ENCODE data around the gene TMPRSS3.

The TMPRSS3 gene

GRCh38 chr21:42395905-42396651 lies at the start of gene TMPRSS3:
TSS of gene TMPRSS3 (minus strand) at chr21:42396052. CDS start at chr21:42395417, 635 bp downstream.
- no peak for DNase-seq

GRCh38 chr21:42445311-42445710 lies 49.5 kb upstream of the TMPRSS3 start:
- DNase-seq = peak; percentile 15

DNA sequence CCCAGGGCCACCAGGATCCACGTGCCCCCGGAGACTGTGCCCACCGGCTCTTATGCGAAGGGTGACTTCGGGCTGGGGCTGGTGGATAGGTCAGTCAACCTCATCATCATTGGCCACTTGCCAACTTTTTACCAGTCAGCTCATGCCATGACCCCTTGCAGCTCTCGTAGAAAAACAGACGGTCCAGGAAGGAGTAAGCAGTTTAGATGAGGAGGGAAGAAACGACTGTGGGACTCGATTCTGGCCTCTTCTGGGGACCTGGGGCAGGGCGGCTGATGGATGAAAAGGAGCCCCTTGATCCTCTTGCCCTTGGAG lies 48.9 kb upstream of the TMPRSS3 start:
- peak; percentile 16 for DNase-seq

DNA sequence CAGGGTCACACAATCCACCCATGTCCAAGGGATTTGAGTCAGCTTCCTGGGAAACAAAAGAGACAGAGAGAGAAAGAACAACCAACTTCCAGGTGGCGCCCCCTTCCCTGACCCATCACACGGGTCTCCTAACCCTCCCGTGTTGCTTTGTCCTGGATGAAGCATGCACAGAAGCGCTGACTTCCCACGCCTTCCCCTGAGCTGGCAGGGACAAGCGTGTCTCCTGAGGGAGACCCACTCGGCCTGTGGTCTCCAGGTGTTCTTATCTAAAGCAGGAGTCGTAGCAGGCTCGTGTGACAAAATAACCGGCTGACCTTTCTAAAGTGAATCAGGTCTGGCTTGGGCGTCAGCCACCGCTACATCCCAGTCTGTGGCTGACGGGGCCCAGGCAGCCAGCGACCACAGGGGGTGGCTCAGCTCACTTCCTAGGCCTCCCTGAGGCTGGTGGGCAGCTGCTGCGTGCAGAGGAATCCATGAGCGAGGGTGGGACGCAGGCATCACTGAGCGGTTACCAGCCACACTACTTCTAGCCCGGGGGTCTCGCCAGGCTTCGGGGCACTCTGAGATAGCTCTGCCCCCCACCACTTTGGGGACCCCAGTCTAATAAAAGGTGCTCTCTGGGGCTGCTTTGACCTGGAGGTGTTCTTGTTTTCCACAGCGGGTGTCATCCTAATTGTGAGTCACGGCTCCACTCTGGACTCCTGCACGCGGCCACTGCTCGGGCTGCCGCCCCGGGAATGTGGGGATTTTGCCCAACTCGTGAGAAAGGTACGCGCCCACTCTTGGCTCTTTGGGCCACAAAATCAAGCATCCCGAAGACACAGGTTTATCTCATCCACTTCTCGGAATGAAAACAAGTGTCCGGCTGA lies 48.3 kb upstream of the TMPRSS3 start:
- DNase-seq = peak; percentile 15

GRCh38 chr21:42443181-42443785 lies 47.4 kb upstream of the TMPRSS3 start:
- DNase-seq = peak; percentile 10

DNA sequence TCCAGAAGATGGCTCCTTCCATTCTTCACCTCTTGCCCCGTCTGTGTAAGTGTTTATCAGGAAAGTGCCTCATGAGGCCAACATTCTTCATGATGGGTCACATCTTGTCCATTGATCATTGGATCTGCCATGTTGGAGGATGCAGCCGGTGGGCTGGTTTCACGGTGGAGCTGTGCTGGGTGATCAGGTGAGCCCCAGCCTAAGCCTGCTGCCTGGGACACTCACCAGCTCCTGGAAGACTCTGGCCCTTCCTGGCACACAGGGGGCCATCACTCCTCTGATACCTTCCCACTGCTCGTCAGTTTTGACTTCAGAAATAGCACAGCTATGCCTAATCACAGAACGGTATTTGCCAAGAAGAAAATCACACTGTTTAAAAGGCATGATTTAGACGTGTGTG lies 46.1 kb upstream of the TMPRSS3 start:
- no peak for DNase-seq

DNA sequence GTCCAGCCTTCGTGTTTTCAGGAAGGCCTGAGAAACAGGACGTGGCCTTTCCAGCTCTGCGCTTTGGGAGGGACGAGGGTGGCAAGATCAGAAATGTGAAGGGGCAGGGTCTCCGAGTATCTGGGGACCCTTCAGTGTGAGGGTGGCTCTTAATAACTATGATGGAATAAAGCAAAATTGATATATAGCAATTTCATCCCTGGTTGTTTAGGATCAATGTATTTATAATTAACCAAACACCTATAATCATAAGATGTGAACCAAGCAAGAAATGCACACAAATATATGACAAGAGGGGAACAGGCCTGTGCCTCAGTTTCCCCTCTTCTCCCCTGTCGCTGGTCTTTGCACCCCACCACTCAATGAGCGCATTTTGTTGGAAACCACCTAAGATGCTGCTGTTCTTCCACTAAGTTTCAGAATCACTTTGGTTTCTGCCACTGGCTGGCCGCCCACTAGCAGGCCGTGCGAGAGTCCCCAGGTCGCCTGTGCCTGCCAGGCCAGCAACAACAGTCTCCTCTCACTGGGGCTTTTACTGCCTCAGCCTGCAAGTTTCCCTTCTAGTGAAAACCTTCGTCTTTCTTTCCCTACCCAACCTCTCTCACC lies 44.4 kb upstream of the TMPRSS3 start:
- no peak for DNase-seq

GRCh38 chr21:42439284-42440186 lies 43.7 kb upstream of the TMPRSS3 start:
- DNase-seq = no peak

DNA sequence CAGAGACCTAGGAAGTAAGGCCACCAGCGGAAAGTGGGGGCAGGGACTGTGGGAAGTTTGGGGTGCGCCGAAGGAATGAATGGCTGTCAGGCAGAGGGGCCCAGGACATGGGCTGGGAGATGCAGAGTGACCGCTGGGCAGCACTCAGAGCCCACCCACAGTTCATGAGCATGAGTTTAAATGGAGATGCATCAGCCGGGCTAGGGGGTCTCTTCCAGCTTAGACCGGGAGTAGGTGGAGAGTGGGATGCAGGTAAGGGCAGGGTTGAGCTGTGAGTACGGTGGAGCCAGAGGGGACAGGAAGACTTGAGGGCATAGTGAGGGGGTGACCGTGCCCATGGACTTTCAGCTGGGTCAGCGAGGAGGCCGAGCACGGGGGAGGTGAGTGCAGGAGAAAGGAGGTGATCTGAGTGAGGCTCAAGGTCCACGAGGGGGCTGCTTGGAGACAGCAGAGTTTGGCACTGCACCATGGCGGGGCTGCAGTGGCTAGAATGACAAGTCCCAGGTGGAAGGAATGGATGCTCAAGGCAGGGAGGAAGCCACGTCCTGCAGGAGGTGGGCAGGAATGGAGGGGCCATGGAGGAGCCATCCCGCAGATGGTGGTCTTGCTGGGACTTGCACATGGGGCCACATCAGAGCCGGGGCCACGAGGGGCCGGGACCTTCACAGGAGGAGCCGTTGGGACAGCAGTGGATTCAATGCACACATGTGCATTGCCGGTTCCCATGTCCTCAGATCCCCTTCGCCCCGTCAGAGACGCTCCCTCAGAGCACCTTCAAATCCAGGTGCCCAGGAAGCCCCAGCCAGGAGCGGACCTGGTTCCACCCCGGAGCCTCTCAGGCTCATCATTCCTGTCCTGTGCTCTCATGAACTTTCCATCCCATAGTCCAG lies 42.7 kb upstream of the TMPRSS3 start:
- DNase-seq = no peak

- no peak for DNase-seq
Observed at GRCh38 chr21:42437786-42438185, 41.9 kb upstream of the TMPRSS3 start.

- no peak for DNase-seq
Observed at GRCh38 chr21:42436914-42437313, 41.1 kb upstream of the TMPRSS3 start.

GRCh38 chr21:42435833-42436232 lies 40.0 kb upstream of the TMPRSS3 start:
- no peak for DNase-seq

- DNase-seq = no peak
Observed at GRCh38 chr21:42435401-42435800, 39.5 kb upstream of the TMPRSS3 start.

DNA sequence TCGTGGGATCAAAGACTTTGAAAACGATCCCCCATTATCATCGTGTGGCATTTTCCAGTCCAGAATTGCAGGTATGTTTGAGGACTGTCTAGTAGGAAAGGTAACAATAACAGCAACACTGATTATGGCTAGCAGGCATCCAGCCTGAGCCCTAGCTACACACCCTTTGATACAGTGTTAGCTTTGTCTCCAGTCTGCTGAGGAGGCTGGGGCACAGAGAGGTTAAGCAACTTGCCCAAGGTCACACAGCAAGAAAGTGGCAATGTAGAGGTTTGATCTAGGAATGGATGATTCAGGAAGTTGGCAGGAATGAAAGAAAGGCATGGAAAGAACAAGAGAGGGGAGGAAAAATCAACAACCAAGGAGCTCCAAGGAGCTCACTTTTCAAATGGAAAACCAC lies 39.0 kb upstream of the TMPRSS3 start:
- DNase-seq = no peak

DNA sequence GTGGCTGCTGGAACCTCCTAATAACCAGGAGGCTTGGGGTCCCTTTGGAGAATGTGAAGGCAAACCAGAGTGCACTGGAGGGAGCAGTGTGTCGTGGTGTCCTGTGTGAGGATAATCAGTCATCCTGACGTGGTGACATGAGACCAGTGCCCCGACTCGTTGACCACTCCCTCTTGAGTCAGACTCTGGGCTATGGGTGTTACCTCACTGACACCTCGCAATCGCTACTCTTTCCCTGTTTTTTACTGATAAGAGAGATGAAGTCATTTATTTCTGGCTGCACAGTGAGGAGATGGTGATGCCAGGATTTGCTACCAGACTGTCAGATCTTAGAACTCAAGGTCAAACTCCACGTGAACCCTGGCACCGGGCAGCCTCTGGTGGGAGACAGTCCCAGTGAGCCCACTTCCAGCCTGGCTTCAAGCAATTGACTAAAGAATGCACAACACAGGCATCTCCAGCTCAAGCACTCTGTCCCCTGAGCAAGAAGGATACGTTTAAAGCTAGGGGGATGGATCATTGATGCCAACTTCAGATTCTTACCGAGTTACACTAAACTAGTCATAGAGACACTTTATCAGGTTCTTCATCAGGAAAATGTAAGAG lies 38.2 kb upstream of the TMPRSS3 start:
- DNase-seq = no peak

GRCh38 chr21:42432695-42433094 lies 36.8 kb upstream of the TMPRSS3 start:
- DNase-seq = no peak

GRCh38 chr21:42431196-42431595 lies 35.3 kb upstream of the TMPRSS3 start:
- DNase-seq = no peak

DNA sequence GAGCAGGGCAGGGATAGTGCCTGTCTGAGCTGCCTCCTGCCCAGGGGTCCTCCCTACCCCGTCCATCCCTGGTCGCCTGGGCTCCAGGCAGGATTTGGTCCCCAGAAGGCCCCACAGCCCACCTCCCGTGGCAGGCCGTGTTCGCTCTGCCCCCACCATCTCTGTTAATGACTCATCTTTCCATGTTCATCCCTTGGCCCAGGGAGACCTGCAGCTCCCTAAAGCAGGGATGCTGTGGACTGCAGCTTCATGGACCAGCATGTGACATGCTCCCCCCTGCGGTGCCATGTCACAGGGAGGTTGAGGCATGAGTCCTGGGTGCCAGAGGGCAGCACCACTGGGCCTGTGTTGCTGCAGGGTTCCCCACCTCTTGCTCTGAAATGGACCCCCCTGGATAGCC lies 34.7 kb upstream of the TMPRSS3 start:
- no peak for DNase-seq

DNA sequence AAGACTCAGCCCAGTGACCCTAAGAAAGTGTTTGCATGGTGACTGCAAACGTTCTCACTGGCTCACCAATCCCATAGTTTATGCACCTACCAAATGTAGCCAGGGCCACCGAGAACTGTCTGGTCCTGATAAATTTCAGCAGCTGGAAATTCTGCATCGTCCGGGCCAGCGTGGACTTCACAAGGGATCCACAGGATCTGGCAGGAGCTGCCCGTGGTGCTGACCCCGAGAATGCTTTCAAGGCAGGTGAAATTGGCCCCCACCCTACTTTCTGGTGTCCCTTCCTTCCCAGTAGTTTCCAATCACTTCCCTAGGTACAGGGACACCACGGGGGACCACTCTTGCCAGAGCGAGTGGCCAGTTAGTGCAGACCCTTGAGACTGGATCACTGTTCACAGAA lies 34.0 kb upstream of the TMPRSS3 start:
- peak; percentile 10 for DNase-seq

DNA sequence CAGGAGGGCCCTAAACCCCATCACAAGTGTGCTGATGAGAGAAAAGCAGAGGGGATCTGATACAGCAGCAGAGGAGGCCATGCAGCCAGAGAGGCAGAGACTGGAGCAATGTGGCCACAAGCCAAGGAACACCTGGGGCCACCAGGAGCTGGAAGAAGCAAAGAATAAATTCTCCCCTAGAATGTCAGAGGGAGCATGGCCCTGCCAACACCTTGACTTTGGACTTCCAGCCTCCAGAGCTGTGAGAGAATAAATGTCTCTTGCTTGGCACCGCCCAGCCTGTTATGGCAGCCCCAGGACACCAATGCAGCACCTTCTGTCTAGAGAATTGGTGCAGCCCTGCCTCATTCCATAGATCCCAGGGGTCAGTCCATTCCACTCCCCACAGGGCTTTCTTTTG lies 33.2 kb upstream of the TMPRSS3 start:
- DNase-seq = peak; percentile 9
